ENCODE data around the gene SMU1.
A peak's percentile ranks its signal among the peaks of the same experiment; 100 is the strongest.

The SMU1 gene

GRCh38 chr9:33076046-33077004, at the start of gene SMU1:
TSS of gene SMU1 (minus strand) at chr9:33076674. CDS start at chr9:33076608, 66 bp downstream.
- peak; percentile 98 for DNase-seq (ENCODE audit: low spot score)

- DNase-seq (ENCODE audit: low spot score): no peak
Measured at GRCh38 chr9:33125461-33125860, 49.0 kb upstream of the SMU1 start.

- no peak for DNase-seq (ENCODE audit: low spot score)
Measured at GRCh38 chr9:33124751-33125381, 48.4 kb upstream of the SMU1 start.

DNA sequence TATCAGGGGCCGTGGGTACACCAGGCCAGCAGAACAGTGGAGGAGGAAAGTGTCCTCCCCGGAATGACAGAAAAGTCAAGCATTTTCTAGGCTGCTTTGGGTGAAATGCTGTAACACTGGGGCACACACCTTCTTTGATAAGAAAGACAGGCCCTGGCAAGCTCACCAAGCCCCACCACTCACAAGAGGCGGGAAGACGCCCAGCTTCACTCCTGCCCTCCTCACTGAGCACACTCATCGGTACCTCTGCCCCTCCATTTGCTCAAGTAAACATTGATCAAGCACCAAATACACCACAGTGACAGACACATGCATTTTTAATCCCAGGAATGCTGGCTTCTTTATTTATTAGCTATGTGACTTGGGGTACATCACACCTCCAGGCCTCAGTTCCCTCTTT, 47.6 kb upstream of the SMU1 start:
- DNase-seq (ENCODE audit: low spot score): no peak

DNA sequence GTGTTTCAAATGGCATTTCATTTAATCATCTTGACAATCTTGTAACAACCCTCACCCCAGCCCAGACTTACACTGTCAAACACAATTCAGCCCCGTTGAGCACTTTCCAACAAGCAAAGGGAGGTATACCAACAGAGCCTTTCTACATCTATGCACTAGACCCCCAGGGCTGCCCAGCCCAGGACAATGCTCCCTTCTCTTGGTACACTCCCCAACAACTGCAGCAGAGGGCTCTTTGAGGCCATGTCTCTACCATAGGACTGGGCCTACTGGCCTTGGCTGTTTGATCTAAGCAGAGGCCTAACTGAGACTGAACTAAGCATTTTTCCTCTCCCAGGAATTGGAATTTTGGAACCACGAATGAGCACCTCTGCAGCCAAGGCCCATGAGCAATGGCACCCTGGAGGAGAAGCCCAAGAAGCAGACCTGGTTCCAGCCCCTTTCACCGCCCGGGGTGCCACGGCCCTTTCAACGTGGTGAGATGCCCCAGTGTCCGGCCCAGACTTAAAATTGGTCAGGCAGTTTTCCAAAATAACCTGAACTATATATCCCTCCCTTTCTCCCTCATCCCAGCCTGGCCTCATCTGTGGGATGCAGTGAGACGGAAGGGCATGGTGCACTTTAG, 47.0 kb upstream of the SMU1 start:
- no peak for DNase-seq (ENCODE audit: low spot score)

GRCh38 chr9:33120620-33121019, 44.1 kb upstream of the SMU1 start:
- DNase-seq (ENCODE audit: low spot score): no peak

DNA sequence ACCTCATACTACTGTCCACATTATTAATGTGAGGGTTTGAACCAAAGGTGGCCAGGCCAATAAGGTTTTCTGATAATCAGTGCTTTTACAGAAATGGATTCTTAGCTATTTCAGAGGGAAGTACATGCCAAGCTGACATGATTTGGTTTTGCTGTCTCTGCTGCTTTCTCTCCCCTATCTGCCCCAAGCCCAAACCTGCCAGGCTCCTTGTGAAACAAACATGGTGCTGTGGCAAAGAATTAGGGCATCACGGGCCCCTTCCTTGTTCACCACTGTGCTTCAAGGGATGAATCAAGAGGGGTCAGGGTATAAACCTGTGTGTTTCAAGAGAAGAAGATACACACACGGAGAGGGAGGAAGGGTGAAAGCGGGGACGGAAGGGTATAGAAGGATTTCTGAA, 41.3 kb upstream of the SMU1 start:
- DNase-seq (ENCODE audit: low spot score): no peak

DNA sequence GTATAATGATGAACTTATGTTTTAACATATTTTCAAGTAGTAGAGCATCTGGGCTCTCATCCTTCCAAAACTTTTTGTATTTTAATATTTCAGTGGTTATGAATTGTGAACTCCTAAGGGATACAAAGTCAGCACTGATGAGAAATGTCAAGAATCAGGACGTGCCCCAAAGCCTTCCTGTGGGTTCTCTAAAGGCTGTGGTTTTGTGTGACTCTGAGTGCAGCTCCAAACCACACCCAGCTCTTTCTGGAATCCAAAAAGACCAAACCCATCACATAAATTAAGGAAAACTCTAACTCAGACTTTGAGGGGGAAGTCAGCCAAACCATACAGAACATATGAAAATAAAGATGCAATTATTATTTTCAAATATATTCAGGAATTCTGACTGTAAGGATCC, 40.8 kb upstream of the SMU1 start:
- DNase-seq (ENCODE audit: low spot score): peak; percentile 37

DNA sequence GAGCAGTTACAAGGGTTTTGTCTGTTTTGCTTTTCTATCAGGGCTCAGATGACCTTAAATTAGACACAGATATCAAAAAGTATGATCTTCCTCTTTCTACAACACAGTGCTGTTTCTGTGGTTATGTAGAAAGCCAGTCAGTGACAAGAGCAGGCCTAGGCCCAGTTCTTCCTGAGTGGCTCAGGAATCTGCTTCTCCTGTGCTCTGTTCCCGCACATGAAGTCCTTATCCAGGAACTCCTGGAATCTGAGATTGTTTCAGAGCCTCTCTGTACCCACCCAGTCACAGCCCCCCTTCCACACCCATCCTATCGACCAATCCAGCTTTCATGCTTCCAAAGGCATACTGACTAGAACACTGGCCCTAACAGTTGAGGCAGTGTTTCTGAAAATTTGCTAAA, 40.4 kb upstream of the SMU1 start:
- DNase-seq (ENCODE audit: low spot score): no peak

DNA sequence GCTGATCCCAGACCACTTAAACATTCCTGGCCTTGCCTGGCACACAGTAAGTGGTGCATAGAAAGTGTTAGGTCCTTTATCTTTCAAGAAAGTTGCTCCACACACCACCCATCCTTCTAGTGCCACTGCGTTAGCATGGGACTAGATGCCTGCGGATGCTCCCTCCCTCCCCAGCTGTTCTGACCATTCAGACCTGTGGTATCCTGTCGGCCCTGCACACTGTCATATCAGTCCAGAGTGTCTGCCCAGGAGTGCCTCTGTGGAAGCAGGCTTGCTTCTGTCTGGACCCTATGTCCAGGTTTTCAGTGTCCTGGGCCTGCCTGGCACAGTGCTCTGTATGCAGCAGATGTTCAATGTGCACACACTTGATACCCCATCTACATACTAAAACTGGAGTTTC, 38.3 kb upstream of the SMU1 start:
- DNase-seq (ENCODE audit: low spot score): no peak

DNA sequence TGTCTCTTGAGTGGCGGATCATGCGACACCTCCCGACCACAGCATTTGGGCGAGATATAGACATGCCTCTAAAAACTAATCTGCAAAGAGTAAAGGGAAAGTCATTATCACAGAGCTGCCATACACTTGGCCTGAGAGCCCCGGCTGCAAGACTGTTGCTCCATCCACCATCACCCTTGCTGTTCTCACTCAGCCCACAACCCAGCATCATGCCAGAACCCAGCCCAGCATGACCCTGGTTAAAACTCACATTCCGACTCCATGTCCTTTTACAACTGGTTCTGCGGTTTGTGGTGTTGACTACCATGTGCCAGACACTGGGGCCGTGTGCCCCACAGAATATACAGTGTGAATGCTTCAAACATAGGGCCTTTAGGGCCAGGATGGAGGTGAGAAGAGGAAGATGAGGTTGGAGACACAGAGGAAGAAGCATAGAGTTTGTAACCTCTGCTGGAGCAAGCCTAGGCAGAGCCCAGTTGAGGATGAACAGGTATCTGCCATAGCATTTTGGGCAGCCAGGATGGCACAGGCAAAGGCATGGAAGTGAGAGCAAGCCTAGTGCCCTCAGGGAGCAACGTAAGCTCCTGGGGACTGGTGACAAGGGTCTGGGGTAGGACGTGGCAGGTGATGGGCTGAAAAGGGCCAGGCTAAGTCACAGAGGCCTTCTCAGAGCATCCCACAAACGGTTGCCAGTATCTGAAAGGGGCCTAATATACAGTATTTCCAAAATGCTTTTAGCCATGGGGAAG, 37.5 kb upstream of the SMU1 start:
- no peak for DNase-seq (ENCODE audit: low spot score)

GRCh38 chr9:33112094-33112493, 35.6 kb upstream of the SMU1 start:
- no peak for DNase-seq (ENCODE audit: low spot score)

- no peak for DNase-seq (ENCODE audit: low spot score)
Measured at GRCh38 chr9:33111631-33112030, 35.2 kb upstream of the SMU1 start.

DNA sequence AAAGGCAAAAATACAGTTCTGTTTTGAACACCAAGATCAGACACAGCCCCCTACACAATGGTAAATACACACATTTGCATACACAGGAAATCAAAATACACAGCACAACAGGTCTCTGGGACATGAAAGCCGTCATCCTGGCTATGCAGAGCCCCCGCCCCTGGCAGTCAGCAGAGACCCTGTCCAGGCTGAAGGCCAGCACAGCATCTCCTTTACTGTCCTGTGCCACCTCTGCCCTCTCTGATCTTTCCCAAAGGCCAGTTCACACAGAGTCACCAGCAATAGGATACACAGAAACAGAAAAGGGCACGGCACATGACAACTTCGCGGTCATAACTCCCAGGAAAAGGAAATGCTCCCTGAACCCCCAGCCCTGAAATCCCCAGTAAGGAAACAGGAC, 34.2 kb upstream of the SMU1 start:
- no peak for DNase-seq (ENCODE audit: low spot score)

- no peak for DNase-seq (ENCODE audit: low spot score)
Measured at GRCh38 chr9:33109850-33110595, 33.5 kb upstream of the SMU1 start.

DNA sequence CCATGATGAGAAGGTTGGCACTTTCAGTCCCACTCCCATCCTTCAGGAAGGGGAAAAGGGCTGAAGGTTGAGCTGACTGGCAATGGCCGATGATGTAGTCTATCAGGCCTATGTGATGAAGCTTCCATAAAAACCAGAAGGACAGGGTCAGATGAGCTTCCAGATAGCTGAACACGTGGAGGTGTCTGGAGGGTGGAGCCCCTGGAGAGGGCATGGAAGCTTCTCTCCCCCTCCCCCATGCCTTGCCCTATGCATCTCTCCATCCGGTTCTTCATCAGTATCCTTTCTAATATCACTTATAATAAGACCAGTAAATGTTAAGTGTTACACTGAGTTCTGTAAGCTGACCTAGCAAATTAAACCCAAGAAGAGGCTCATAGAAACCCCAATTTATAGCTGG, 32.6 kb upstream of the SMU1 start:
- no peak for DNase-seq (ENCODE audit: low spot score)

- no peak for DNase-seq (ENCODE audit: low spot score)
Measured at GRCh38 chr9:33108472-33108871, 32.0 kb upstream of the SMU1 start.

GRCh38 chr9:33107762-33108161, 31.3 kb upstream of the SMU1 start:
- no peak for DNase-seq (ENCODE audit: low spot score)

DNA sequence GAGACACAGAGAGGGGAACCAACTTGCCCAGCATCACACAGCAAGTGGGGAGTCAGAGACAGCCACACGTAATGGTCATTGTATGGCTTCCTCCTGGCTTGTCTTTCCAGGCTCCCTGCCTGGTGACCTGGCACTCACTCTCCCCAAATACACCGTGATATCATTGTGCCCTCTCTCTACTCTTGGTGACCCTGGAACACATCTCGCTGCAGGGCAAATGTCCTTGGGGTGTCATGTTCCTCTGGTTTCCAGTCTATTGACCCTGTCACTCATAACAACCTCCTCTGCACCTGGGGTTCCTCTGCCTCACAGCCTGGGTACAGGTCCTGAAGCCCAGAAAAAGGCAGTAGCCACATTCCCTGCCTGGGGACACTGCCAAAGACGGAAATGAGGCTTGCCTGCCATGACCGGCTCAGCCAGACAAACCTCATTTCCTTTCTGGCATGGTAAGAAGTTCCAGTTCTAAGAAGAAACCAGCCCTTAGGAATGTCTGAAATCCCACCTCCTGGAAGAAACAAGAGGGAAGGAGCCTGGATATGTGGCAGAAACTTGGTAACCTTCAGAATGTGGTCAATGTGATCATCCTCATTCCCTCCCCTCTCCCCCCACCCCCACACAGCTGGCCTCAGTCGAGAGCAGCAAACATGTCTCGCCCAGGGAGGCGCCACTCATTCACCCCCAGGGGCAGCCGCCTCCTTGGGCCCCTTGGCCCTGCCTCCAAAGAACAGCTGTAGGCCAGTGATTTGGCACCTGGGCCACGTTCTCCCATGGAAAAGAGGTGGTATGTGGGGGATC, 30.6 kb upstream of the SMU1 start:
- DNase-seq (ENCODE audit: low spot score): peak; percentile 93

- no peak for DNase-seq (ENCODE audit: low spot score)
Measured at GRCh38 chr9:33106372-33106771, 29.9 kb upstream of the SMU1 start.

DNA sequence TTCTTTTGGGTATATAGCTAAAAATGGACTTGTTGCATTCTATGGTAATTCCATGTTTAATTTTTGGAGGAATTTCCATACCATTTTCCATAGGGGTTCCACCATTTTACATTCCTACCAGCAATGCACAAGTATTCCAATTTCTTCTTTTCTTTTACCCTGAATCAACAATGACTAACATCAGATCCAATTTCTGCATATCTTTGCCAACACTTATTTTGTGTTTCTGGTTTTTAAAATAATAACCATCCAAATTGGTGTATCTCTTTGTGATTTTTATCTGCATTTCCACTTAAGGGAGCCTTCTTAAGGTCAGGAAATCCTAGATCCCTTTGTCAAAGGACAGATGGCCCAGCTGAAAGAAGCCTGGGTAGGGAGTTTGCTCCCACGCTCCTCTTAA, 29.5 kb upstream of the SMU1 start:
- no peak for DNase-seq (ENCODE audit: low spot score)

Data from kidney tubule cell (primary cell).